Upper lobe of left lung (tissue), 6 donors: ENCODE data around the gene UST. TPM values are rescaled to one million over a fixed set of nuclear protein-coding genes. Genes with fewer than 3 reads are reported as not detected.

ENCODE experiments used
- ATAC-seq, 2 donors: fragments of 200-7000 bp; cut with Tn5 transposase; one replicate each; pipeline ENCODE4 v1.9.1; 2022; ENCODE audit warnings: mild to moderate bottlenecking in 2 of 2, moderate library complexity in 2 of 2; ENCODE audit not compliant: low FRiP score in 2 of 2
- DNase-seq, 2 donors: peaks; one replicate each; pipeline ENCODE4 v3.0.0-alpha.2; 2019 to 2020
- H3K27ac ChIP-seq, 4 donors: fragments of 200-600 bp; sonication (generic); one replicate each; pipeline ENCODE4 v1.5.1; 2016 to 2019
- H3K27me3 ChIP-seq, 4 donors: fragments of 200-600 bp; sonication (generic); one replicate each; pipeline ENCODE4 v1.5.1; 2017 to 2019
- H3K36me3 ChIP-seq, 4 donors: fragments of 200-600 bp; sonication (generic); one replicate each; pipeline ENCODE4 v1.5.1; 2016 to 2019
- H3K4me1 ChIP-seq, 4 donors: fragments of 200-600 bp; sonication (generic); one replicate each; pipeline ENCODE4 v1.5.1; 2018 to 2019
- H3K4me3 ChIP-seq, 4 donors: fragments of 200-600 bp; sonication (generic); one replicate each; pipeline ENCODE4 v1.5.1; 2017 to 2019; ENCODE audit warnings: mild to moderate bottlenecking in 2 of 4, moderate library complexity in 1 of 4
- H3K9me3 ChIP-seq, 4 donors: fragments of 200-600 bp; sonication (generic); one replicate each; pipeline ENCODE4 v1.5.1; 2018 to 2019
- CTCF ChIP-seq, 6 experiments: fragments of 450-650 bp in 4 of 6; fragments of 200-600 bp in 2 of 6; sonication (generic) in 2 of 6; IDR thresholded peaks; one replicate each; pipeline ENCODE4 v1.5.1; 2016 to 2019; ENCODE audit warnings: antibody characterized with exemption in 6 of 6
- EP300 ChIP-seq, 4 donors: sonication (generic); formaldehyde crosslinking; IDR thresholded peaks; one replicate each; pipeline ENCODE4 v1.5.1; 2017; ENCODE audit warnings: antibody characterized with exemption in 4 of 4, control low read depth in 2 of 4
- POLR2A ChIP-seq, 4 donors: fragments of 450-650 bp; IDR thresholded peaks; one replicate each; pipeline ENCODE4 v1.5.1; 2016 to 2017; ENCODE audit warnings: antibody characterized with exemption in 4 of 4, mild to moderate bottlenecking in 2 of 4
- POLR2AphosphoS5 ChIP-seq, 2 donors: sonication (generic); formaldehyde crosslinking; IDR thresholded peaks; one replicate each; pipeline ENCODE4 v1.5.1; 2017; ENCODE audit warnings: antibody characterized with exemption in 2 of 2
- WGBS, 2 donors: methylation state at CpG; one replicate each; pipeline ENCODE4 v1.1.5; 2017 to 2018; 5-methylcytosine and 5-hydroxymethylcytosine counted together
- total RNA-seq, 6 donors: library from RNA; depleted of rRNA in 4 of 6; stranded (reverse); fragments of >200 nt in 4 of 6; gene quantifications; one replicate each; pipeline versions ENCODE4 v1.1.0 to v1.2.1, GENCODE V29; 2016 to 2021
- donor health status: DM: no; HTN: no; CAD: no; lungs with moderate emphysema.
- donor health status: DM: no; HTN: yes; CAD: no; lungs with severe emphysema.

UST gene
- total RNA-seq, 6 donors from 2014 or later = 10.2 to 21.6 (median 14.2) TPM

DNA sequence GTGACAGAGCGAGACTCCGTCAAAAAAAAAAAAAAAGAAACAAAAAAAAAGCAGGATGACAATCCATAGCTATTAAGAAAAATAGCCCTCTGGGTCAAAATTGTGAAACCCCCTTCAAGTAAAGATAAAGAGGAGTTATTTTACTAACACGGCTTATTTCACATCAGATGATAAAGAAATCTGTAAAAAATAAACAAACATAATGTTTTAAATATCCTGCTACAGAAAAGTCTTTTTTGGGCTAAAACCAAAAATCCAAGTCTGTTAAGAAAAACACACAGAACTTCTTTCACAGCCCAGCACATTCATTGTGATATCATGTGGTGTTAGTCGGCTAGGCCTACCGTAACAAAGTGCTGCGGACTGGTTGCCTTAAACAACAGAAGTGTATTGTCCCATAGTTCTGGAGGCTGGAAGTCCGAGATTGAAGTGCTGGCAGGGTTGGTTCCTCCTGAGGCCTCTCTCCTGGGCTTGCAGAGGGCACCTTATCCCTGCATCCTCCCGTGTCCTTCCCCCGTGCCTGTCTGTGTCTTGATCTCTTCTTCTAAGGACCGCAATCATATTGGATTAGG is 331.5 kb downstream of the UST start:
- DNase-seq (no peak), ATAC-seq (no peak)
- TF ChIP-seq POLR2A (IDR thresholded peaks at IDR 0.05) (no peak), EP300 (IDR thresholded peaks at IDR 0.05) (no peak), CTCF (IDR thresholded peaks at IDR 0.05) (no peak), POLR2AphosphoS5 (IDR thresholded peaks at IDR 0.05) (no peak)
- no peaks in the 10 kb centered on the region for H3K36me3 ChIP-seq
- H3K4me1 ChIP-seq = peaks cover 4 to 21% (median 7%) of the 10 kb centered on the region in 4 donors
- H3K27me3 ChIP-seq = no peaks in the 10 kb centered on the region
- H3K27ac ChIP-seq = no peak overlapping the region
- no peaks in the 10 kb centered on the region for H3K9me3 ChIP-seq
- H3K4me3 ChIP-seq = no peak overlapping the region
- WGBS, 2 donors = 91 to 93% methylated on average over 9 to 10 of the region's 10 CpGs

- Histone ChIP-seq H3K27ac (peak overlapping the region in 1 of 4 donors; percentile 1), H3K27me3 (no peaks in the 10 kb centered on the region), H3K4me1 (peaks cover 4 to 21% (median 7%) of the 10 kb centered on the region in 4 donors), H3K4me3 (no peak overlapping the region), H3K36me3 (no peaks in the 10 kb centered on the region), H3K9me3 (no peaks in the 10 kb centered on the region)
- 77 to 83% methylated on average over 2 of the region's 2 CpGs for WGBS, 2 donors
- no peak for TF ChIP-seq POLR2A (IDR thresholded peaks at IDR 0.05)
- TF ChIP-seq CTCF (IDR thresholded peaks at IDR 0.05) = no peak
- no peak for TF ChIP-seq EP300 (IDR thresholded peaks at IDR 0.05)
- TF ChIP-seq POLR2AphosphoS5 (IDR thresholded peaks at IDR 0.05) = no peak
- ATAC-seq = peak in 1 of 2 donors; percentile 14
- DNase-seq = no peak
Observed at GRCh38 chr6:149079456-149079855, 332.6 kb downstream of the UST start.

DNA sequence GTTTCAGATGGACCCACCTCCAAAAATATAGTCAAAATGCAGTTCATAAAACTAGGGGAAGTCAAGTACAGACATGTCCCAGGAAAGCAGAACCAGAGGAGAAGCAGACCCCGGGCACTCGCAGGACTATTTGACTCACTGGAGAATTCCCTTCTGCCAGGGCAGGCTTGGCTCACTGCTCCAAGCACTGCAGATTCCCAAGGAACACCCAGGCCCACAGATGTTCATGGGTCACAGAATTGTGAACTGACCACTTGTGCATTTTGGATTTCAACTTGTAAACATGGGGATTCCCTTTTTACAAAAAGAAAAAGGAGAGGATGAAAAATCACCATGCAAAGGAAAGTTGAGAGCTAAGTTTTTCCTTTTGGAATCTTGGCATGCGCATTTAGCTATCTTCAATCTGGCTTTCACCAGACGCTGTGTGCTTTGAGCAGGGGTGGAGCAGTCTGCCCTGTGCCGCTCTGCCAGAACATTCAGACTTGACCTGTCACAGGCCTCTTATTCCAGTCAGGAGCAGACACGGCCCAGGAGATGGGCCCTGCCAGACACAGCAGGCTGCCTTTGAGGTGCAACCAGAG is 333.2 kb downstream of the UST start:
- Histone ChIP-seq H3K27ac (peak overlapping the region in 2 of 4 donors; percentile 11 to 27), H3K36me3 (no peaks in the 10 kb centered on the region), H3K27me3 (no peaks in the 10 kb centered on the region), H3K4me3 (no peak overlapping the region), H3K9me3 (no peaks in the 10 kb centered on the region), H3K4me1 (peaks cover 4 to 21% (median 7%) of the 10 kb centered on the region in 4 donors)
- TF ChIP-seq EP300 (IDR thresholded peaks at IDR 0.05) (no peak), POLR2A (IDR thresholded peaks at IDR 0.05) (no peak), CTCF (IDR thresholded peaks at IDR 0.05) (no peak), POLR2AphosphoS5 (IDR thresholded peaks at IDR 0.05) (no peak)
- ATAC-seq (peak; percentile 76 to 88), DNase-seq (no peak)
- 58 to 72% methylated on average over 6 of the region's 6 CpGs for WGBS, 2 donors

DNA sequence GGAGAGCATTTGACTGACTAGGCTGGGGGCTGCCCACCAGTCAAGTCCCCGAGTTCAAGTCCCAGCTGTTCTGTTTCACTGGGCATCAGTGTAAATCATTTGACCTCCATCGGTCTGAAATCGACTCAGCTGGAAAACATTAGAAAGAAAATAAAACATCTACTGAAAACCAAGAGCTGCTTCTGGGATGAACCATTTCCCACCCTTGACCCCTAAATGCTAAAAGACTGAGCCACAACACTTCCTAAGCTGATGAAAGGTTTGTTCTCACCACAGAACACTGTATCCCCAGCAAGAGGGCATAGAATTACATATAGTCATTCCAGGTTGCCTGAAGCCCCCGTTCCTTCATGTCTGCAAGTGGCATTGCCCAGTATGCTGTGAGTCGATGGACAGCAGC is 333.7 kb downstream of the UST start:
- ATAC-seq (no peak), DNase-seq (no peak)
- TF ChIP-seq POLR2A (IDR thresholded peaks at IDR 0.05) (no peak), EP300 (IDR thresholded peaks at IDR 0.05) (no peak)
- Histone ChIP-seq H3K27me3 (no peaks in the 10 kb centered on the region), H3K27ac (peak overlapping the region in 2 of 4 donors; percentile 11 to 27), H3K36me3 (no peaks in the 10 kb centered on the region), H3K4me3 (no peak overlapping the region), H3K9me3 (no peaks in the 10 kb centered on the region), H3K4me1 (peaks cover 4 to 20% (median 7%) of the 10 kb centered on the region in 4 donors)
- 78 to 81% methylated on average over 5 of the region's 5 CpGs for WGBS, 2 donors

- no peak overlapping the region for H3K27ac ChIP-seq
- H3K4me1 ChIP-seq = peaks cover 4 to 15% (median 7%) of the 10 kb centered on the region in 4 donors
- 89 to 100% methylated on average over 1 of the region's 1 CpG for WGBS, 2 donors
Observed at GRCh38 chr6:149081281-149081680, 334.5 kb downstream of the UST start.

More at GRCh38 chr6:149081281-149081680, 334.5 kb downstream of the UST start:
- no peaks in the 10 kb centered on the region for H3K27me3 ChIP-seq
- H3K4me3 ChIP-seq = no peak overlapping the region
- TF ChIP-seq CTCF (IDR thresholded peaks at IDR 0.05) (no peak), EP300 (IDR thresholded peaks at IDR 0.05) (no peak), POLR2A (IDR thresholded peaks at IDR 0.05) (no peak), POLR2AphosphoS5 (IDR thresholded peaks at IDR 0.05) (no peak)
- ATAC-seq (no peak), DNase-seq (no peak)
- H3K36me3 ChIP-seq = no peaks in the 10 kb centered on the region
- no peaks in the 10 kb centered on the region for H3K9me3 ChIP-seq
